GM19372 (cell line): Measurements from ENCODE around the gene ELMO2.

Experiments used
- ATAC-seq: cut with Tn5 transposase; IDR thresholded peaks from one replicate; pipeline ENCODE4 v1.9.1; 2021; ENCODE audit warnings: mild to moderate bottlenecking, low read depth, moderate library complexity; ENCODE audit not compliant: unreplicated experiment

ELMO2 gene, protein sequence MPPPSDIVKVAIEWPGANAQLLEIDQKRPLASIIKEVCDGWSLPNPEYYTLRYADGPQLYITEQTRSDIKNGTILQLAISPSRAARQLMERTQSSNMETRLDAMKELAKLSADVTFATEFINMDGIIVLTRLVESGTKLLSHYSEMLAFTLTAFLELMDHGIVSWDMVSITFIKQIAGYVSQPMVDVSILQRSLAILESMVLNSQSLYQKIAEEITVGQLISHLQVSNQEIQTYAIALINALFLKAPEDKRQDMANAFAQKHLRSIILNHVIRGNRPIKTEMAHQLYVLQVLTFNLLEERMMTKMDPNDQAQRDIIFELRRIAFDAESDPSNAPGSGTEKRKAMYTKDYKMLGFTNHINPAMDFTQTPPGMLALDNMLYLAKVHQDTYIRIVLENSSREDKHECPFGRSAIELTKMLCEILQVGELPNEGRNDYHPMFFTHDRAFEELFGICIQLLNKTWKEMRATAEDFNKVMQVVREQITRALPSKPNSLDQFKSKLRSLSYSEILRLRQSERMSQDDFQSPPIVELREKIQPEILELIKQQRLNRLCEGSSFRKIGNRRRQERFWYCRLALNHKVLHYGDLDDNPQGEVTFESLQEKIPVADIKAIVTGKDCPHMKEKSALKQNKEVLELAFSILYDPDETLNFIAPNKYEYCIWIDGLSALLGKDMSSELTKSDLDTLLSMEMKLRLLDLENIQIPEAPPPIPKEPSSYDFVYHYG

DNA sequence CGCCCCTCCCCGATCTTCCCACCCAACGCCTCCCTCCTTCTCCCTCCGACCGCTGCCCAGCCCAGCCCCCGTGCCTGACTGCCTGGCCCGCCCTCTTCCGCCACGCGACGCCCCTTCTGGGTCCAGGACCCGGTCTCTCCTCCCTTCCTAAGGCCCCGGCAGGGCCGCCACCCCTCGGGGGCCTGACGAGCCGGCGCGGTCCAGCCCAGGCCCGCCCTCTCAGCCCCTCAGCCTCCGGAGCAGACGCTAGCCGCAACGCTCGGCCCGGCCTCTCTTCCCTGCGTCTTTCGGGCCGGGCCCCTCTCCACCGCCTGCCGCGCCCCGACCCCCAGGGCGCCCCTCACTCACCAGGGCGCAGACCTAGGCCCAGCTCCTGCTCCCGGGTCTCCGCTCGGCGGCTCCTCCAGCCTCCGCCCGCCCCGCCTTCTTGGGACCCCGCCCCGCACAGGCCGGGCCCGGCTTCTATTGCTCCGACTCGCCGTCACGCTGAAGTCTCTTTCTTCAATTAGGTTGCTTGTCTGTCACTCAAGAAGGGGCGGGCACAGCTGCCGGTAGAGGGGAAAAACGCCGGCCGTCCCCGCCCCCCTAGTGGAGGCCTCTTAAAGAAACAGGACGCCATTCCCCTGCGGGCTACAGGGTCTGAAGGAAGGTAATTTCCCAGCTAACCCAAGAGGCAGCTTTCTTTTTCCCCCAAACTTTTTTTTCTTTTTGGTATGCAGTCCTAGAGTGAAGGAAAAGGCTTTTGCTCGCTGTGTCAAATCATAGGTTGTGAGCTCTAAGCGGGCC, at the start of gene ELMO2:
Gene ELMO2 (minus strand): TSS at position 416 of the 786 bp plus-strand sequence. CDS start 12,133 bp downstream, outside the sequence.
- peak; percentile 81 for ATAC-seq

DNA sequence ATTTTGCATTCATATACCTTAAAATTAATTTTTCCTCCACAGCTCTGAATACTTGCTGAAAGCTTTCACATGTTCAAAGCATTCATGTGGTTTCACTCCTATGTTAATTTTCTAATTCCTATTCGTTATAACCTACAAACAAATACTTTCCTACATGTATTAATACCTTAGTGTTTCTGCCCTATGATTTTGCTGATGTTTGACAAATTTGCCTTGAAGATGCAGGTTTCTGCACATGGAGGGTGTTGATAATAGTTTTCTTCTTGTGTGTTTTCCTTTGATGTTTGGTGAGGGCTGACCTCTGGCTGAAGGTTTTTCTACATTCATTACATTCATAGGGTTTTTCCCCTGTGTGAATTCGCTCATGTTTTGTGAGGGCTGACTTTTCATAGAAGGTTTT, 49.3 kb upstream of the ELMO2 start:
- ATAC-seq = no peak

- no peak for ATAC-seq
Measured at GRCh38 chr20:46446851-46447250, 40.4 kb upstream of the ELMO2 start.

- no peak for ATAC-seq
Measured at GRCh38 chr20:46439837-46440236, 33.4 kb upstream of the ELMO2 start.

DNA sequence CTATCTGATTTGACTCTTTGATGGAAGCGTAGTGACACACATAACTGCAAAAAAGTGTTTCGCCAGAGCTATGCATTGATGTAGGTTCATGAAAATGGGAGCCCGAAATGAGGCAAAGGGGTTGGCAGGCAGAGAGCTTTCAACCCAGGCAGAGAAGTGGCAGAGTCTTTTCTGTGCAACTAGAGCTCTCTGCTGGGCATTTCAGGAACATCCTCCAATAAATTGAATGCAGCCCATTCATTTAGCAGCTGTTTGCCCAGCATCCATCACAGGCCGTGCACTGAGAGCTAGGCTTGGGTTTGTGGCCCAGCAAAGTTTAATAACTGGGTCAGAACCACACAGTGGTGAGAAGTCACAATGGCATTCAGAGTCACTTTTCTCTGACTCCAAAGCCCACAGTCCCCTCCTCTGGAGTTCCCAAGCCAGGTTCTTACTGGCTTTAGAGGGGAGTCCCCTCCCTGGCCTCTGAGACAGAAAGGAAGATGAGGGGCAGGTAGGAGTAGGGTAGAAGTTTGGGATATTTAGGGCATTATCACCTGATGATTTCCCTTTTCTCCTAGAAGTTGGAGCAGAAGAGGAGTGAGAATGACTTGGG, 31.8 kb upstream of the ELMO2 start:
- no peak for ATAC-seq

DNA sequence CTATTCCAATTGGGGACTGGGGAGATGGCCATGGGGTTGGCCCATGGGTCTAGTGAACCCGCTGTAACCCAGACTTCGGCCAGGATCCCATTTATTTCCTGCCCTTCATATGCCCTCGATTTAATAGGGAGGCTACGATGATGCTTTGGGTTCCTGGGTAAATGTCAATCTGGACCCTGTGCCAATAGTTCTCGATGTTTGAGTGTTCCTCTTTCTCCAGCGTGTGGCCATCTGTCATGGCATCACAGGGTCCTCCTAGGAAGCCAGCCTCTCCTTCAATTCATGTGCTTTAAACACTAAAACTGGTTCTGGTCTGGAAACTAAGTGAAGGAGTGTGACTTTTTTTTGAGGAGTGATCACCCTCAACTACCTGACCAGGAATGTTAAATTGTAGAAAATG, 28.7 kb upstream of the ELMO2 start:
- no peak for ATAC-seq

DNA sequence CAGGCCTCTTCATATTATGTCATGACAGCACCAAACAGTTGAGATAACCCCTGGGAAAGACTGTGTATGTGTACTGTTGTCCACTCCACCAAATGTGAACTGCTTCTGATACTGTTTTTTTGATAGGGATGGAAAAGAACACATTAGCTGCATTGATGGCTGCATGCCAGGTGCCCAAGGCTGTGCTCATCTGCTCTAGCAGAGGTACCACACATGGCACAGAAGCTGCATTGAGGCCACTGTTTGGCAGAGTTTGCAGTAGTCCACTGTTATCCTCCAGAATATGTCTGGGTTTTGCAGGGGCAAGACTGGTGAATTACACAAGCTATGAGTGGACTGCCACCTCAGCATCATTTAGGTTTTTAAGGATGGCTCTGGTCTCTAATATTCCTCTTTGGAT, 28.2 kb upstream of the ELMO2 start:
- ATAC-seq = no peak

- ATAC-seq = no peak
Measured at GRCh38 chr20:46433051-46433450, 26.6 kb upstream of the ELMO2 start.

DNA sequence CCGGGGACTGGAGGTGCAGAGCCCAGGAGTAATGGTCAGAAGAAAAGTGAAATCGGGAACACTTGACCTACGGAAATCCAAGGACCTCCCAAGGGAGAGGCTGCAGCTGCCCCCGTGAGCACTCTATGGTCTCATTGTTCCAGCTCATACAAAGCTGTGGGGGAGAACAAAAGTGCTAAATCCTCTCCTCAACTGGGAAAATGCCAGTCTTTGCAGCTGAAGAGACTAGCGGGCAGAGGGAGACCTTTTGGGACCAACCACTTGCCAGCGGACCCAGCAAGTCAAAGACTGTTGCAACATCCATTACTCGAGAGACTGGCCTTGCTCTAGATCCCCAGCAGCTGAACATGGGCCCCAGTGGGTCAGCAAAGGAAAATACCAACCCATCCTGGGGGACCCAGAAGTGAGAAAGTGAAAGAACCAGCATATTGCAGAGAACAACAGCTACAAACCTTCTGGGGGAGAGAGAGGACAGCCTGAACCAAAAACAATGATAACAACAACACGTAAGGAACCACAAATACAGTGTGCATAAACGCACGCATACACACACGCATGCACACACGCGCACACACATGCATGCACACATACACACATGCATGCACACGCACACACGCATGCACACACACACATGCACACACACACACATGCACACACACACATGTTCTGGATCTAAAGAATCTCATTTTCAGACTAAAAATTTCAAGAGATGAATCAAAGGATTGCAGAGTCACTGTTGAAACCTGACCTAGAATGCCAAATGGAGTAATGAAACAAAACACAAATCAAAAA, 24.7 kb upstream of the ELMO2 start:
- no peak for ATAC-seq

DNA sequence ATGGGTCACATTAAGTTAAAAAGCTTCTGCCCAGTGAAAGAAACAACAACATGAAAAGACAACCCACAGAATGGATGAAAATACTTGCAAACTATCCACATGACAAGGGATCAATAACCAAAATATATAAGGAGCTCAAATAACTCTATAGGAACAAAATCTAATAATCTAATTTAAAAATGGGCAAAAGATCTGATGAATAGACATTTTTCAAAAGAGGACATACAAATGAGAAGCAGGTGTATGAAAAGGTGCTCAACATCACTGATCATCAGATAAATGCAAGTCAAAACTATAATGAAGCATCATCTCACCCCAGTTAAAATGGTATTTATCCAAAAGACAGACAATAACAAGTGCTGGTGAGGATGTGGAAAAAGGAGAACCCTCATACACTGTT, 21.0 kb upstream of the ELMO2 start:
- ATAC-seq = no peak

- no peak for ATAC-seq
Measured at GRCh38 chr20:46423882-46424482, 17.6 kb upstream of the ELMO2 start.

DNA sequence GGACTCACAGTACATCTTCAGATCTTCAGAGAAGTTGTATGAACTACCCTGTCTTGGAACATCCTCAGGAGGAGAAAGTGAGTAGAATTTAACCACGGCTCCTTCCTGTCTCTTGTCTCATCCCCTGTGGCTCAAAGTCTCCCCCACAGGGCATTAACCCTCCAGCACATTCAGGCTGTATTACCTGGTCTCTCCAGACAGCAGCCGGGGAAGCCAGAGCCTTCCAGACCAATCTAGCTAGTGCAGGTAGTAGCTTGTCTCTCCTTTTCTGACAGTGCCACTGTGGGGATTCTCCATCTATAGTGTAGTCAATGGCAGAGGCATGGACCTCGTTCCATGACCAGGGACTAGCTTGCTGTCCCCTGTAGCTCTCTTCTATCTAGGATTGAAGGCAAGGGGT, 16.9 kb upstream of the ELMO2 start:
- ATAC-seq = no peak

DNA sequence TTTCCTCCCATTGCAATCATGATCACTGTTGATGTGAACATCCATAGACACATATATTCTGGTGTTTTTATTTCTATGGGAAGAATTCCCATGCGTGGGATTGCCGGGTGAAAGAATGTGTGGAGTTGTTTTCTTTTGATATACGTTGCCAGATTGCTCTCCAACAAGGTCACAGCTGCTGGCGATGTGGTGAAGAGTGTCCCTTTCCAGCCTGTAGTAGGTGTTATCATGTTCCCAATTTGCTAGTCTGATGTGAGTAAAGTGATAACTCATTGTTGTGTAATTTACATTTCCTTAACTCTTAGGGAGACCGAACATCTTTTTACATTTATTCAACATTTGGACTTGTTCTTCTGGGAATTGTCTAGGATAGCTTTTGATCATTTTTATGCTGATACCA, 14.5 kb upstream of the ELMO2 start:
- no peak for ATAC-seq

GRCh38 chr20:46419882-46420281, 13.5 kb upstream of the ELMO2 start:
- no peak for ATAC-seq

- no peak for ATAC-seq
Measured at GRCh38 chr20:46416839-46417238, 10.4 kb upstream of the ELMO2 start.

GRCh38 chr20:46416421-46416820, 10.0 kb upstream of the ELMO2 start:
- ATAC-seq = no peak

DNA sequence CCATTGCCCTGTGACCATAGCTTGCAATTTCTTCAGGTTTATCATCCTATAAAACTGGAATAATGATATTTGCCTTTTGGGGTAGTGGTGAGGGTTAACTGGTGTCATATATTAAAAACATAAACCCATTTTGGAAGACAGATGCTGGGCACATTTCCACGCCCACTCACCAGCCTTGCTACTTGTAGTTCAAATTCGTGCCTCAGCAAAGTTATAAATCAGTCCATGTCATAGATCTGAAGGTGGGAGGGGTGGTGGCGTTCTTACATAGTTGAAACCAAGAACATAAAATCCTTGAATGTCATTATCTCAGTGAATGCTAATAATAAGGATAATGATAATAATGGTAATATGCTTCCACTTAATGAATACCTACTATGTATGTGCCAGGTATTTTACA, 9.4 kb upstream of the ELMO2 start:
- no peak for ATAC-seq

GRCh38 chr20:46414608-46415007, 8.2 kb upstream of the ELMO2 start:
- ATAC-seq = no peak

DNA sequence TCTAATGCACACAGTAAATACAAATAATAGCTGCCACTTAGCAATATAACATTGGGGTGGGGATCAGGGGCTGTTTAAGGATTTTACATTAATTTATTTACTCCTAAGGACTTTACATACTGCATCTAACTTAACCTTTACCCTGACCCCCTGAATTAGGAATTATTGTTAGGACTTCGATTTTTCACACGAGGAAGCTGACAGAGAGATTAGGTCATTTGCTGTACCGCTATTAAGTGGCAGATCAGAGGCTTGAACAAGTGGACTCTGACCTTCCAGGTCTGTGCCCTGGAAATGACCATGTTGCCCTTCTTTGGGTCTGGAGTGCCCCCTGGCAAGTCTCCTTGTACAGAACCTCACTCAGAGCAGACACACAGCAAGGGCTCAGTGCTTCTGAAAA, 5.2 kb upstream of the ELMO2 start:
- ATAC-seq = no peak

DNA sequence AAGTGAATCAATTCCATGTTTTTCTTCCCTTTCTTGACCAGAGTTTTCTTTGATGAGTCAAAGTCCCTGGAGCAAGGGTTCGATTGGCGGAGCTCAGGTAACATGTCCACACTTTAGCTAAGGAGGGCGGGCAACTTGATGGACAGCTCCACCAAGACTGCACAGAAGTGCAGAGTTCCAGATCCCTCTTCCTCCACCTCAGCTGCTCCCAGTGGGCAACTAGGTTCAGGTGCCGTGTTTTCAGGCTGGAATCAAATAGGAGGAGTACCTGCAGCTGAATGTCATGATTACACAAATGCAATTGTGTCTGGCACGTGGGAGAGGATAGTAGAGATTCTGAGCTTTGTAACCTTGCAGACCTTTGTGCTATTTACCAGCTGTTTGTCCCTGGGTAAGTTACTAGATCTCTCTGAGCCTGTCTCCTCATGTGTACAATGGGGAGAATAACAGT, 1.9 kb upstream of the ELMO2 start:
- no peak for ATAC-seq
